ENCODE results near the gene CLDN5. TPM values are rescaled to one million over a fixed set of nuclear protein-coding genes. Genes with fewer than 3 reads are reported as not detected.

Gene CLDN5
- total and polyA plus RNA-seq, 2 of the 8 experiments (the other 6 are each of a cell fraction or from before 2014, with no cell fraction given): 1.2 to 1.6 TPM

DNA sequence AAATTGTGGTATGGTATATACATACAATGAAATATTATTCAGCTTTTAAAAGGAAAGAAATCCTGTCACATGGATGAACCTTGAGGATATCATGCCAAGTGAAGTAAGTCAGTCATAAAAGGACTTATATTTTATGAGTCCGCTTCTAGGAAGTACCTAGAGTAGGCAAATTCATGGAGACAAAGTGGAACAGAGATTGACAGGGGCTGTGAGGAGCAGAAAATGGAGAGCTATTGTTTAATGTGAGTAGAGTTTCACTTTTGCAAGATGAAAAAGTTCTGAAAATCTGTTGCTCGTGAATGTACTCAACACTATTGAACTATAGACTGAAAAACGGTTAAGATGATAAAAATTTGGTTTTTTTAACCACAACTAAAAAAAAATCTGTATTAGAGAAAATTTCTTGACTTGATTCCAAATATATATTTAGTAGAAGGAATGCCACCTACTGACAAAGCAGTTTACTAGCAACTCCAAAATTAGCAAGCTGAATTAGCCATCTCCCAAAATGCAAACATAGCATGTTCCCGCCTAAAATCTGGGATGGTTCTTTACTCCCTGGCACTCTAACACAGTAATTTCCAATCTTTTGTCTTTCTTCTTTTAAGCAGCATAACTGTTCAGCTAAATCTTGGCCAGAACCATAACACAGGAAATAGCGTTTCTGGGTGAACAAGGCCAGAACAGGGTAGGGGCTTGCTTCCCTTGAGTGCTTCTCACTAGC is 46.7 kb downstream of the CLDN5 start (continued):
- no peak for TF ChIP-seq RXRA (IDR thresholded peaks at IDR 0.05; ENCODE audit: insufficient read depth, low read depth, low read length)

All from H1 (cell line).